Ishikawa (cell line): ENCODE data around the gene DDX41.

ENCODE experiments used
- CEBPB ChIP-seq: IDR thresholded peaks from 2 replicates; pipeline ENCODE4 v1.6.1; 2012
- CREB1 ChIP-seq: IDR thresholded peaks from 2 replicates; pipeline ENCODE4 v1.6.1; 2012; ENCODE audit warnings: low read depth
- EGR1 ChIP-seq: IDR thresholded peaks from 2 replicates; pipeline ENCODE4 v1.6.1; 2012
- EP300 ChIP-seq: IDR thresholded peaks from 2 replicates; pipeline ENCODE4 v1.6.1; 2012; ENCODE audit warnings: borderline replicate concordance
- FOXM1 ChIP-seq: IDR thresholded peaks from 2 replicates; pipeline ENCODE4 v1.6.1; 2012; ENCODE audit warnings: low read depth, borderline replicate concordance
- MAX ChIP-seq: IDR thresholded peaks from 2 replicates; pipeline ENCODE4 v1.6.1; 2012
- NFIC ChIP-seq: IDR thresholded peaks from 2 replicates; pipeline ENCODE4 v1.6.1; 2012
- RAD21 ChIP-seq: IDR thresholded peaks from 2 replicates; pipeline ENCODE4 v1.6.1; 2012; ENCODE audit warnings: low read depth
- REST ChIP-seq: IDR thresholded peaks from 2 replicates; pipeline ENCODE4 v1.6.1; 2012; ENCODE audit warnings: low read depth, mild to moderate bottlenecking
- TAF1 ChIP-seq: IDR thresholded peaks from 2 replicates; pipeline ENCODE4 v1.6.1; 2012; ENCODE audit warnings: low read depth, mild to moderate bottlenecking
- TCF12 ChIP-seq: IDR thresholded peaks from 2 replicates; pipeline ENCODE4 v1.6.1; 2012; ENCODE audit warnings: low read depth
- TEAD4 ChIP-seq: IDR thresholded peaks from 2 replicates; pipeline ENCODE4 v1.6.1; 2012
- USF1 ChIP-seq: IDR thresholded peaks from 2 replicates; pipeline ENCODE4 v1.6.1; 2012
- YY1 ChIP-seq: IDR thresholded peaks from 2 replicates; pipeline ENCODE4 v1.6.1; 2012; ENCODE audit warnings: low read depth
- ZBTB7A ChIP-seq: IDR thresholded peaks from 2 replicates; pipeline ENCODE4 v1.6.1; 2012; ENCODE audit warnings: low read depth

Gene DDX41

GRCh38 chr5:177520271-177520670 is 3.5 kb upstream of the DDX41 start:
- TF ChIP-seq NFIC, result no peak
- TF ChIP-seq REST, result no peak
- TF ChIP-seq EGR1, result no peak
- no peak for TF ChIP-seq ZBTB7A
- TF ChIP-seq TAF1, result no peak
- TF ChIP-seq EP300, result no peak
- no peak for TF ChIP-seq TEAD4
- TF ChIP-seq RAD21, result no peak
- TF ChIP-seq YY1, result no peak
- TF ChIP-seq TCF12, result no peak
- no peak for TF ChIP-seq MAX
- no peak for TF ChIP-seq CREB1
- no peak for TF ChIP-seq FOXM1

- TF ChIP-seq CEBPB (no peak), EGR1 (no peak), NFIC (no peak), TEAD4 (no peak), YY1 (no peak), MAX (no peak), RAD21 (no peak), EP300 (no peak), ZBTB7A (no peak), CREB1 (no peak), USF1 (no peak), REST (no peak), TAF1 (no peak), TCF12 (no peak), FOXM1 (no peak)
Measured at GRCh38 chr5:177519463-177520235, 2.9 kb upstream of the DDX41 start.

GRCh38 chr5:177515580-177515979 is 1.2 kb downstream of the DDX41 start:
- TF ChIP-seq USF1, result no peak
- no peak for TF ChIP-seq CEBPB
- TF ChIP-seq NFIC, result no peak
- no peak for TF ChIP-seq TEAD4
- TF ChIP-seq EP300, result no peak
- no peak for TF ChIP-seq FOXM1
- TF ChIP-seq CREB1, result no peak
- no peak for TF ChIP-seq TAF1

- TF ChIP-seq NFIC (no peak), MAX (no peak), TCF12 (no peak), YY1 (no peak), TEAD4 (no peak), CEBPB (no peak), RAD21 (no peak), ZBTB7A (no peak)
Measured at GRCh38 chr5:177514541-177514940, 2.2 kb downstream of the DDX41 start.

- TF ChIP-seq TEAD4, result no peak
- no peak for TF ChIP-seq FOXM1
- TF ChIP-seq MAX, result no peak
- no peak for TF ChIP-seq NFIC
- TF ChIP-seq ZBTB7A, result no peak
Measured at GRCh38 chr5:177513500-177513899, 3.3 kb downstream of the DDX41 start.

- TF ChIP-seq YY1 (no peak), RAD21 (no peak), EGR1 (no peak), MAX (no peak), REST (no peak)
Measured at GRCh38 chr5:177512736-177513380, 3.9 kb downstream of the DDX41 start.
